ENCODE data around the gene E2F4. TPM values are rescaled to one million over a fixed set of nuclear protein-coding genes. Genes with fewer than 3 reads are reported as not detected.

Gene E2F4
- total and polyA plus RNA-seq, 10 of the 15 experiments (the other 5 are each of a cell fraction or from before 2014, with no cell fraction given): 11.7 to 132 (median 95.9) TPM

DNA sequence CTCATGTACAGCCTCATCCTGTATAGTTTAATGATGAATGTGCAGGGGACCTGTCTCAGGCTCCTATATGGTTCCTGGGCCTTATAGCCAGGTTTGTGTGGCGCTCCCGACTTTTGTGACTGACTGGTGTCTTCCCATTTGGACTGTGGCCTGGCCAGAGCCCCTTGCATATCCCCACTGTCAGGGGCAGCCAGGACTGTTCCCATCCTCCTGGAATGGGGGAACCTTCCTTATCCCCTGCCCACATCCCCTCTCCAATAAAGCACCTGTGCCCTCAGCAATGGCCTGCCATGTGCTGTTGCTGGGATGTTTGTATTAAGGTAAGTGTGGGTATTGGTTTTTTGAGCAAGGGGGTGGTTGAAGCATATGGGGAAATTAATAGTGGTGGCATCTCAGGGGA lies 43.7 kb upstream of the E2F4 start (continued):
- TF ChIP-seq, protein P1, sequence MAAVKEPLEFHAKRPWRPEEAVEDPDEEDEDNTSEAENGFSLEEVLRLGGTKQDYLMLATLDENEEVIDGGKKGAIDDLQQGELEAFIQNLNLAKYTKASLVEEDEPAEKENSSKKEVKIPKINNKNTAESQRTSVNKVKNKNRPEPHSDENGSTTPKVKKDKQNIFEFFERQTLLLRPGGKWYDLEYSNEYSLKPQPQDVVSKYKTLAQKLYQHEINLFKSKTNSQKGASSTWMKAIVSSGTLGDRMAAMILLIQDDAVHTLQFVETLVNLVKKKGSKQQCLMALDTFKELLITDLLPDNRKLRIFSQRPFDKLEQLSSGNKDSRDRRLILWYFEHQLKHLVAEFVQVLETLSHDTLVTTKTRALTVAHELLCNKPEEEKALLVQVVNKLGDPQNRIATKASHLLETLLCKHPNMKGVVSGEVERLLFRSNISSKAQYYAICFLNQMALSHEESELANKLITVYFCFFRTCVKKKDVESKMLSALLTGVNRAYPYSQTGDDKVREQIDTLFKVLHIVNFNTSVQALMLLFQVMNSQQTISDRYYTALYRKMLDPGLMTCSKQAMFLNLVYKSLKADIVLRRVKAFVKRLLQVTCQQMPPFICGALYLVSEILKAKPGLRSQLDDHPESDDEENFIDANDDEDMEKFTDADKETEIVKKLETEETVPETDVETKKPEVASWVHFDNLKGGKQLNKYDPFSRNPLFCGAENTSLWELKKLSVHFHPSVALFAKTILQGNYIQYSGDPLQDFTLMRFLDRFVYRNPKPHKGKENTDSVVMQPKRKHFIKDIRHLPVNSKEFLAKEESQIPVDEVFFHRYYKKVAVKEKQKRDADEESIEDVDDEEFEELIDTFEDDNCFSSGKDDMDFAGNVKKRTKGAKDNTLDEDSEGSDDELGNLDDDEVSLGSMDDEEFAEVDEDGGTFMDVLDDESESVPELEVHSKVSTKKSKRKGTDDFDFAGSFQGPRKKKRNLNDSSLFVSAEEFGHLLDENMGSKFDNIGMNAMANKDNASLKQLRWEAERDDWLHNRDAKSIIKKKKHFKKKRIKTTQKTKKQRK (IDR thresholded peaks at IDR 0.05; ENCODE audit: low read depth, low read length): no peak
- TF ChIP-seq EGR1 (IDR thresholded peaks at IDR 0.05; ENCODE audit: borderline replicate concordance in 1 of 2, low read depth in 2 of 2, low read length in 2 of 2): no peak
- no peak for TF ChIP-seq SMC3 (IDR thresholded peaks at IDR 0.05; ENCODE audit: borderline replicate concordance, low read length)
- TF ChIP-seq SMAD1 (IDR thresholded peaks at IDR 0.05; ENCODE audit: low read depth, partially characterized antibody): no peak
- no peak for TF ChIP-seq POLR2AphosphoS5 (IDR thresholded peaks at IDR 0.05; ENCODE audit: low read length)
- no peak for TF ChIP-seq RAD51 (IDR thresholded peaks at IDR 0.05)
- no peak for TF ChIP-seq ASH2L (IDR thresholded peaks at IDR 0.05; ENCODE audit: borderline replicate concordance, low read depth)
- TF ChIP-seq SRF (IDR thresholded peaks at IDR 0.05; ENCODE audit: low read depth in 2 of 2, low read length in 2 of 2): no peak
- TF ChIP-seq NR2C2 (IDR thresholded peaks at IDR 0.05; ENCODE audit: borderline replicate concordance, control insufficient read depth, insufficient read length, low read depth): no peak

DNA sequence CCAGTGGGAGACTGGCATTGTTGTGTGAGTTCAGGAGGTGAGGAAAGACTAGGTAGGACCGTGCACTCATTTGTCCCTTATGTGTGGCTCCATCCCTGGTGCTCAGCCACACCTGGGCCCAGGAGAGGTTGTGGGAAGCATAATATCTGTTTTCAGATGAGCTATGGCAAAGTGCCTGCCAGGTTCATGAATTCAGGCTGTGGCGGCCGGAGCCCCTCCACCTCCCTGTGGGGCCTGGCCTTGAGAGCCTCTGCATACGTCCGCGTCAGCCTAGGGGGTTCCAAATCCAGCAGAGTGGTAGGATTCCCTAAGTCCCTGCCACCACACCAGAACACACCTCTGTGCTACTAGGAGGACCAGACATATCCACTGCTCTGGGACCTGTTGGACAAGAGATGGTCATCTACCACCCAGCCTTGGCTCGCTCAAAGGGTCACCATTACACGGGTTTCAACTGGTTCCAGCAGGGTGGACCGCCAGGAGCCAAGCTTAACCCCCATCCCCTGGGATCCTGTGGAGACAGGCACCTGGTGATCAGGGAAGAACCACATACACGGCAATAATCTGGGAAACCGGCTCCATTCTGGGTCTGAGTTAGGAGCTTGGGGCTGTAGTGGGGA lies 43.2 kb upstream of the E2F4 start:
- Histone ChIP-seq H3K4me1 (ENCODE audit: control insufficient read depth, insufficient read depth, low read length) (no peaks in the 10 kb centered on the region; the same call in 1 of the 2 replicates), H4K20me1 (ENCODE audit: control insufficient read depth, insufficient read depth) (no peaks in the 10 kb centered on the region), H3K9me3 (replicated peaks; ENCODE audit: control insufficient read depth, insufficient read depth, low read length) (no peaks in the 10 kb centered on the region), H2AFZ (ENCODE audit: control insufficient read depth, low read depth, low read length) (no peak overlapping the region), H3K9ac (ENCODE audit: control insufficient read depth, insufficient read depth, low read length) (no peak overlapping the region), H3K27ac (ENCODE audit: control insufficient read depth, insufficient read depth) (no peak overlapping the region), H3K36me3 (ENCODE audit: control insufficient read depth in 2 of 2, insufficient read depth in 2 of 2, low read length in 1 of 2) (peaks cover 19 to 21% of the 10 kb centered on the region in 2 experiments; a peak in 3 of 4 replicates), H3K79me2 (ENCODE audit: control insufficient read depth, insufficient read depth, low read length) (no peaks in the 10 kb centered on the region), H3K4me3 (no peak overlapping the region), H3K4me2 (ENCODE audit: control insufficient read depth, insufficient read depth) (no peak overlapping the region), H3K27me3 (replicated peaks in 1 of 2; ENCODE audit: control insufficient read depth in 2 of 2, insufficient read depth in 2 of 2, low read length in 1 of 2) (no peaks in the 10 kb centered on the region)
- DNase-seq (ENCODE audit: low read depth, low spot score) (no peak), FAIRE-seq (no peak), ATAC-seq (no peak)
- ChIA-PET CTCF (no interaction called here), RAD21 (ENCODE audit: unreplicated experiment) (no interaction called here), POLR2A (no interaction called here), SMC1A (ENCODE audit: uncharacterized antibody, unreplicated experiment) (no interaction called here)
- intact Hi-C loops (cut with micrococcal nuclease; ENCODE audit: unreplicated experiment) (no loop called here), in situ Hi-C loops (cut with MboI) (no loop called here)
- no TSS peak for BruUV-seq (replicated peaks)
- WGBS (ENCODE audit: insufficient coverage, insufficient replicate concordance, low lambda C conversion rate, missing lambda C conversion rate): 98% methylated on average over 11 of the region's 11 CpGs
- no peak for TF ChIP-seq MEF2A (IDR thresholded peaks at IDR 0.05; ENCODE audit: insufficient read depth, low read depth, low read length)
- no peak for TF ChIP-seq BMI1 (IDR thresholded peaks at IDR 0.05; ENCODE audit: borderline replicate concordance)
- TF ChIP-seq, protein P2, sequence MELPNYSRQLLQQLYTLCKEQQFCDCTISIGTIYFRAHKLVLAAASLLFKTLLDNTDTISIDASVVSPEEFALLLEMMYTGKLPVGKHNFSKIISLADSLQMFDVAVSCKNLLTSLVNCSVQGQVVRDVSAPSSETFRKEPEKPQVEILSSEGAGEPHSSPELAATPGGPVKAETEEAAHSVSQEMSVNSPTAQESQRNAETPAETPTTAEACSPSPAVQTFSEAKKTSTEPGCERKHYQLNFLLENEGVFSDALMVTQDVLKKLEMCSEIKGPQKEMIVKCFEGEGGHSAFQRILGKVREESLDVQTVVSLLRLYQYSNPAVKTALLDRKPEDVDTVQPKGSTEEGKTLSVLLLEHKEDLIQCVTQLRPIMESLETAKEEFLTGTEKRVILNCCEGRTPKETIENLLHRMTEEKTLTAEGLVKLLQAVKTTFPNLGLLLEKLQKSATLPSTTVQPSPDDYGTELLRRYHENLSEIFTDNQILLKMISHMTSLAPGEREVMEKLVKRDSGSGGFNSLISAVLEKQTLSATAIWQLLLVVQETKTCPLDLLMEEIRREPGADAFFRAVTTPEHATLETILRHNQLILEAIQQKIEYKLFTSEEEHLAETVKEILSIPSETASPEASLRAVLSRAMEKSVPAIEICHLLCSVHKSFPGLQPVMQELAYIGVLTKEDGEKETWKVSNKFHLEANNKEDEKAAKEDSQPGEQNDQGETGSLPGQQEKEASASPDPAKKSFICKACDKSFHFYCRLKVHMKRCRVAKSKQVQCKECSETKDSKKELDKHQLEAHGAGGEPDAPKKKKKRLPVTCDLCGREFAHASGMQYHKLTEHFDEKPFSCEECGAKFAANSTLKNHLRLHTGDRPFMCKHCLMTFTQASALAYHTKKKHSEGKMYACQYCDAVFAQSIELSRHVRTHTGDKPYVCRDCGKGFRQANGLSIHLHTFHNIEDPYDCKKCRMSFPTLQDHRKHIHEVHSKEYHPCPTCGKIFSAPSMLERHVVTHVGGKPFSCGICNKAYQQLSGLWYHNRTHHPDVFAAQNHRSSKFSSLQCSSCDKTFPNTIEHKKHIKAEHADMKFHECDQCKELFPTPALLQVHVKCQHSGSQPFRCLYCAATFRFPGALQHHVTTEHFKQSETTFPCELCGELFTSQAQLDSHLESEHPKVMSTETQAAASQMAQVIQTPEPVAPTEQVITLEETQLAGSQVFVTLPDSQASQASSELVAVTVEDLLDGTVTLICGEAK (IDR thresholded peaks at IDR 0.05; ENCODE audit: borderline replicate concordance): no peak
- TF ChIP-seq, protein P3, sequence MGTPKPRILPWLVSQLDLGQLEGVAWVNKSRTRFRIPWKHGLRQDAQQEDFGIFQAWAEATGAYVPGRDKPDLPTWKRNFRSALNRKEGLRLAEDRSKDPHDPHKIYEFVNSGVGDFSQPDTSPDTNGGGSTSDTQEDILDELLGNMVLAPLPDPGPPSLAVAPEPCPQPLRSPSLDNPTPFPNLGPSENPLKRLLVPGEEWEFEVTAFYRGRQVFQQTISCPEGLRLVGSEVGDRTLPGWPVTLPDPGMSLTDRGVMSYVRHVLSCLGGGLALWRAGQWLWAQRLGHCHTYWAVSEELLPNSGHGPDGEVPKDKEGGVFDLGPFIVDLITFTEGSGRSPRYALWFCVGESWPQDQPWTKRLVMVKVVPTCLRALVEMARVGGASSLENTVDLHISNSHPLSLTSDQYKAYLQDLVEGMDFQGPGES (IDR thresholded peaks at IDR 0.05): no peak
- TF ChIP-seq SPI1 (IDR thresholded peaks at IDR 0.05; ENCODE audit: borderline replicate concordance, insufficient read depth, low read depth, low read length): no peak
